ENCODE measurements around the gene ITM2C.

The ITM2C gene

GRCh38 chr2:230823264-230823964 lies 41.3 kb upstream of the ITM2C start:
- Histone ChIP-seq H3K9me3 (ENCODE audit: insufficient read depth, low read length) (no peaks in the 10 kb centered on the region), H3K9ac (ENCODE audit: low read length) (no peak overlapping the region), H3K27ac (ENCODE audit: low read depth, low read length) (no peak overlapping the region), H2AFZ (ENCODE audit: low read depth, low read length, severe bottlenecking) (no peak overlapping the region), H4K20me1 (ENCODE audit: low read depth, low read length) (no peaks in the 10 kb centered on the region), H3K27me3 (ENCODE audit: low read length) (no peaks in the 10 kb centered on the region), H3K4me3 (ENCODE audit: insufficient read depth, low read length, poor library complexity, severe bottlenecking) (no peak overlapping the region), H3K36me3 (ENCODE audit: low read length) (0 out of 2 replicates have a peak, but pooled peaks cover 3% of the 10 kb centered on the region), H3F3A (ENCODE audit: insufficient read depth) (no peaks in the 10 kb centered on the region), H3K79me2 (ENCODE audit: insufficient read depth, low read length) (no peaks in the 10 kb centered on the region), H3K9me2 (replicated peaks; ENCODE audit: insufficient read depth, low read length) (no peaks in the 10 kb centered on the region), H3K4me2 (ENCODE audit: low read depth, low read length, poor library complexity, severe bottlenecking) (no peak overlapping the region)
- TF ChIP-seq EZH2phosphoT487 (conservative IDR thresholded peaks at IDR 0.05; ENCODE audit: low read length) (no peak), CTCF (IDR thresholded peaks at IDR 0.05; ENCODE audit: insufficient read depth, low read length, poor library complexity, severe bottlenecking) (no peak)

- Histone ChIP-seq H3K27me3 (ENCODE audit: low read length) (no peaks in the 10 kb centered on the region), H3K79me2 (ENCODE audit: insufficient read depth, low read length) (no peaks in the 10 kb centered on the region), H3F3A (ENCODE audit: insufficient read depth) (no peaks in the 10 kb centered on the region), H3K9ac (ENCODE audit: low read length) (no peak overlapping the region), H3K36me3 (ENCODE audit: low read length) (no peaks in the 10 kb centered on the region), H3K4me2 (ENCODE audit: low read depth, low read length, poor library complexity, severe bottlenecking) (no peak overlapping the region), H3K9me2 (replicated peaks; ENCODE audit: insufficient read depth, low read length) (no peaks in the 10 kb centered on the region), H3K4me3 (ENCODE audit: insufficient read depth, low read length, poor library complexity, severe bottlenecking) (no peak overlapping the region), H3K27ac (ENCODE audit: low read depth, low read length) (no peak overlapping the region), H4K20me1 (ENCODE audit: low read depth, low read length) (no peaks in the 10 kb centered on the region), H3K9me3 (ENCODE audit: insufficient read depth, low read length) (no peaks in the 10 kb centered on the region), H2AFZ (ENCODE audit: low read depth, low read length, severe bottlenecking) (no peak overlapping the region)
- TF ChIP-seq CTCF (IDR thresholded peaks at IDR 0.05; ENCODE audit: insufficient read depth, low read length, poor library complexity, severe bottlenecking) (peak; percentile 58), EZH2phosphoT487 (conservative IDR thresholded peaks at IDR 0.05; ENCODE audit: low read length) (no peak)
These were observed 40.2 kb upstream of the ITM2C start for GRCh38 chr2:230824406-230824978.

GRCh38 chr2:230825354-230825753 lies 39.4 kb upstream of the ITM2C start:
- H3K27me3 ChIP-seq (ENCODE audit: low read length): no peaks in the 10 kb centered on the region
- H4K20me1 ChIP-seq (ENCODE audit: low read depth, low read length): no peaks in the 10 kb centered on the region
- TF ChIP-seq CTCF (IDR thresholded peaks at IDR 0.05; ENCODE audit: insufficient read depth, low read length, poor library complexity, severe bottlenecking): no peak
- TF ChIP-seq EZH2phosphoT487 (conservative IDR thresholded peaks at IDR 0.05; ENCODE audit: low read length): no peak
- no peak overlapping the region for H3K9ac ChIP-seq (ENCODE audit: low read length)
- H3K9me3 ChIP-seq (ENCODE audit: insufficient read depth, low read length): no peaks in the 10 kb centered on the region
- H3K4me2 ChIP-seq (ENCODE audit: low read depth, low read length, poor library complexity, severe bottlenecking): no peak overlapping the region
- H3F3A ChIP-seq (ENCODE audit: insufficient read depth): no peaks in the 10 kb centered on the region
- no peak overlapping the region for H3K27ac ChIP-seq (ENCODE audit: low read depth, low read length)
- H2AFZ ChIP-seq (ENCODE audit: low read depth, low read length, severe bottlenecking): no peak overlapping the region
- no peaks in the 10 kb centered on the region for H3K9me2 ChIP-seq (replicated peaks; ENCODE audit: insufficient read depth, low read length)
- no peaks in the 10 kb centered on the region for H3K36me3 ChIP-seq (ENCODE audit: low read length)
- no peaks in the 10 kb centered on the region for H3K79me2 ChIP-seq (ENCODE audit: insufficient read depth, low read length)
- no peak overlapping the region for H3K4me3 ChIP-seq (ENCODE audit: insufficient read depth, low read length, poor library complexity, severe bottlenecking)
